ENCODE data around the gene ZNF322.
A peak's percentile ranks its signal among the peaks of the same experiment; 100 is the strongest.
"Not testable (repeated sequence)": the region's sequence is repeated elsewhere in the genome, so short reads cannot be mapped to it uniquely, and the experiment has no call there.

Gene ZNF322

DNA sequence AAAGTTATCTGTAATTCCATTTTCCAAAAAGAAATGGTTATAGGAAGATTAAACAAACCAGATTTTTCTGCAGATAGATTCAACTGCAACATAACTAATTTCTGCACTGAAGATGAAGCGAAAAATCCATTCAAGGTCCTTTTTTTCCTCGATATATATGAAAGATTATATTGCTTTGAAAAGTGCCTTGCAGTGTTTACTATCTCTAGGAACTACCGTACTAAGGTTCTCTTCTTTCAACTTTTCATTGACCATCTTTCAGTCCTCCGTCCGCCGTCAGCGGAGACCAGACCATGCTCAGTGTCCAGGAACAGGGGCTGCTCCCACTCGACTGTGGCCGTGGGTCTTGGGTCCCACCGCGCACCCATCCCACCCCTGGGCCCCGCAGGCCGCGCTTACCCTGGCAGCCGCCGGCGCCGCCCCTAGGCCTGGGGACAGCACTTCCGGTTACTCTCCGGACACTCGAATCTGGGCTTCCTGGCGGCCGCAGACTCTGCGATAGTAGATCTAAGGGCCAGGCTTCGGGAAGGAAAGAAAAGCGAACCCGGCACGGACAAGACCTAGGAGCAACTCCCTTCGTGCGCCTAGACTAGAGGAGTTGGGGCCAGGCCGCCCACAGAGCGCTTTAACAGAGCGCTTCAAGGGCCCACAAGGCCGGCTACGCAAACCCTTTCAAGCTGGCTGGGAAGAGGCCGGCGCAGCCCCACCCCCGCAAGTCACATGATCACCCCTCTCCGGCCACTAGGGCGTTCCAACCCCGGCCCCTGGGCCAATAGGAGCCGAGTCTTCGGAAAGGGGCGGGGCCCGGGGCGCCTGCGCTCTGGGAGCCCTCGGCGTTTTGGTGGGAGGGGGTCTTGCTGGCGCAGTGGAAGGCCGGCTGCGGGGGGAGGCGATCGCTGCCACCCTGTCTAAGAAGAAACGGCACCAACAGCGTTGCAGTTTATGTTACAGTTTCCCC lies at the start of gene ZNF322:
Gene ZNF322, minus strand, starts transcription at position 705 of the 958 bp plus-strand sequence. CDS start 21,193 bp downstream, outside the sequence.
- peak; percentile 83 for DNase-seq

GRCh38 chr6:26705780-26706179 lies 46.2 kb upstream of the ZNF322 start:
- not testable (repeated sequence) for DNase-seq

- DNase-seq = not testable (repeated sequence)
Measured at GRCh38 chr6:26705352-26705751, 45.8 kb upstream of the ZNF322 start.

- not testable (repeated sequence) for DNase-seq
Measured at GRCh38 chr6:26701023-26701747, 41.6 kb upstream of the ZNF322 start.

DNA sequence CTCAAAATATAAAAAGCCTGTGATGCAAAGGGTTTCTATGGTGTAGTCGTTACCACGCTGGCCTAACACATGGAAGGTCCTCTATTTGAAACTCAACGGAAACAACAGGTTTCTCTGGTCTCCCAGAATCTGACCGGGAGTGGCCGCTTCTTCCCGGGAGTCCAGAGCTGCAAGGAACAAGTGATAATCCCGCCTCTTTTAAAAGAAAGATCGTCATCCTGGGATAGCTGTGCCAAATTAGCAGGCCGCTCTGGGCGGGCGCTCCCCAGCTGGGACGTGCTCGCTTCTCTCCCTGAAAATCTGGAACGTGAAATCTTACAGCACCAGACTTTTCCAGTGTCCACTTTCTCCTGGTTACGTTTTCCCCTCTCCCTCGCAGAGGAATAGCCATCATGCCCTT lies 38.0 kb upstream of the ZNF322 start:
- not testable (repeated sequence) for DNase-seq

DNA sequence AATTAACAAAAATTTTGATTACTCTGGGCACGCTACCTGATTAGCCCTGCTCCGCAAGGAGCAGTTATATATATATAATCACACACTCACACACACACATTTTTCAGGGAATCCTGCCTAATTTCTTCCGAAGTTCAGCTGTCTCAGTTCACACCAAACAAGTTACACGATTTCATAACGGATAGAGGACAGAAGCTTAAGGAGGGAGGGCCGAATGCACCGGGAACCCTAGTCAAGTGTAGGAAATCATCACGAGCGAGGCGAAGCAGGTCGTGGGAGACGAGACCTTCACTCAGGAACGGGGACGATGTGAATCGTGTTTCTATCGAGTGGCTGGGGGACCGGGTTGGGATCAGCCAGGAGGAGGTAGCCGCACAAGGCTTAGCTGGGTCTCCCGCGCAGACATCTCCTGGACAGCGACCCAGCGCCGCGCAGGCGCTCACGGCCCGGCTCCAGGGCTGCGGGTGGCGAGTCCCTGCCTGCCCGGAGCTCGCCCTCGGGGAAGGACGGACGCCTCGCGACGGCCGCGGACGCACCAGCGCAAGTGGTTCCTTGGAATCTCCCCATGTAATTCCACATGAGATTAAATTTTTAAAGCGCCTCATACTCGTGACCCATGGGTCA lies 29.9 kb upstream of the ZNF322 start:
- DNase-seq = not testable (repeated sequence)

DNA sequence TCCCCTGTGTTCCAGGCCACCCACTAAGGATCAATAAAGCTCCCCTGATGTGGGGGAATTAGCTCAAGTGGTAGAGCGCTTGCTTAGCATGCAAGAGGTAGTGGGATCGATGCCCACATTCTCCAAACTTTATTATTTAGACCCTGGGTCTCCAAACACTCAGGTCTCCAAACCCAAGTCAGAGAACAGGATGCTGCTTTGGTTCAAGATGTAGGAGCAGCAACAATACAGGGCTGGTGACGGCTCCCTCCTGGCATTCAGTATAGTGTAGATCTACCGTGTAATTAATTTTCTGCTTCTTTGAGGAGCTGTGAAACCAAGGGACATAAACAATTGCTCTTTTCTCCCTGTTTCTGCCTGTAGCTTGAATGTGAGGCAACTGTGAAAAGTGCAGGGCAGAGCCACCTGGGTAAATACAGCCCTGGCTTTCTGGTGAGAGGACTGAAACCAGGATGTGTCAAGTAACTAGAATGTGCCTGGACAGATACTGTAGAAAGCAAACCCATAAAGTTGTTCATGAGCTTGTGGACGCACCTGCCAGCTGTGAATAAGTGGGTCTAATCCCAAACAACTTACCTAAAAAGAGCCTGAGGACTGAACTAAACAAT lies 23.0 kb upstream of the ZNF322 start:
- not testable (repeated sequence) for DNase-seq

GRCh38 chr6:26673287-26673686 lies 13.7 kb upstream of the ZNF322 start:
- not testable (repeated sequence) for DNase-seq

- not testable (repeated sequence) for DNase-seq
Measured at GRCh38 chr6:26670558-26670957, 11.0 kb upstream of the ZNF322 start.

GRCh38 chr6:26670003-26670402 lies 10.5 kb upstream of the ZNF322 start:
- not testable (repeated sequence) for DNase-seq

DNA sequence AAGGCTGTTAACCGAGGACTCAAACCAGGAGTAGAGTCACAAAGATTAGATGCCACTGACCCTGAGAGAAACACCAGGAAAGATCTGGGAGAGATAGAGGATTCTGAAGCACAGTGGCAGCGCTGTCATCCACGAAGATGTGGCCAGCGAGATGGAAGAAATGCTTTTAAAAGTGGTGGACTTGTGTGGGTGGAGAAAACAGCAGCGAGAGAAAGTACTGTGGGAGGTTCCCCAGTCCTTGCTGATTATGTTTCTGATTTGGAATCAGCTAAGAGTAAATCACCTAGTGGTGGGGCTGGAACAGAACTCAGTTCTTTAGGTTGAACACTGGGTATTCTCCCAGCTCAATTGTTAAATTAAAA lies 435 bp upstream of the ZNF322 start:
- no peak for DNase-seq

DNA sequence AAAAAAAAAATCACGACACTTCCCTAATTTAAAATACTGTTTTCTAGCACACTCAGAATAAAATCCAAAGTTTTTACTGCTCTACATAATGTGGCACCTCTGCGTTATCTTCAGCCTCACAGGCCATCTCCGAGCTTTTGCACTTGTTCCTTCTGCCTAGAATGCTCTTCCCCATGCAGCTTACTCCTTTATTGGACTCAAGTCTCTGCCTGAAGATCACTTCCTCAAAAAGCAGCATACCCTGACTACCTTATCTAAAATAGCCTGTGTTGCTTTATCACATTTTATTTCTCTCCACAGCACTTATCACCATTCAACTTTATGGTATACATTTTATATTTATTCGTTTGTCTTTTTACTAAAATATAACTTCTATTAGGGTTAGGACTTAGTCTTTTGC lies 2.3 kb downstream of the ZNF322 start:
- DNase-seq = no peak

GRCh38 chr6:26653007-26653406 lies 6.5 kb downstream of the ZNF322 start:
- DNase-seq = no peak

DNA sequence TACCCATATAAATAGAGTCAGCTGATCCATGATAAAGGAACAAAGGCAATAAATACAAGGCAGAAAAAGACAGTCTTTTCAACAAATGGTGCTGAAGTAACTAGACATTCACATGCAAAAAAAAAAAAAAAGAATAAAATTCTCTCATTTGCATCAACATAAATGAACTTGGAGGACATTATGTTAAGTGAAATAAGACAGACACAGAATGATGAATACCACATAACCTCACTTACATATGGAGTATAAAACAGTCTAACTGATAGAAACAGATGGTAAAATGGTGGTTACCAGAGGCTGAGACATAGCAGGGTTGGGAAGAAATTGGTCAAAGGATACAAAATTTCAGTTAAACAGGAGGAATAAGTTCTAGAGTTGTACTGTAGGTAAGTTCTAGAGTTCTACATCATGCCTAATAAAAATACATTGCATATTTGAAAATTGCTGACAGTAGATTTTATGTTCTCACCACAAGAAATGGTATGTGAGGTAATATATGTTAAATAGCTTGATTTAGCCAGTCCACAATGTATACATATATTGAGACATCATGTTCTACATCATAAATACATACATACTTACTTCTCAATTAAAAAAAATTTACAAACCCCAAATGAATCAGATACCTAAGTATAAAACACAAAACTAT lies 8.3 kb downstream of the ZNF322 start:
- DNase-seq = no peak

- no peak for DNase-seq
Measured at GRCh38 chr6:26646074-26646473, 13.5 kb downstream of the ZNF322 start.

GRCh38 chr6:26640806-26641205 lies 18.7 kb downstream of the ZNF322 start:
- DNase-seq = no peak

DNA sequence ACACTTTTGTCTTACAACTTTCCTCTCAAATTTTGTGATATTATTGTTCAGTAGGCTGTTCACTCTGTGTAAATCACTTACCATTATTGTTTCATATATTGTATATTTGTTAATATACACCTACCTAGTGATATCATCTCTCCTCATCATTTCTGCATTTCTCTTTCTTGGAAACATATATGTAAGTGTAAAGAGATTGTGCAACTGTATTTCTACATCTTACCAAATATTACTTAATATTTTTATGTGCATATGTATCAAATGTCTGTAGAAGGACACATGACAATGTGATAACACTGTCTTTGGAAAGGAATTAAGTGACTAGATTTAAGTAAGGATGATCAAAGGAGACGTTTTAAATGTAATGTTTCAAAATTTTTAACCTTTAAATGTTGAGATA lies 30.2 kb downstream of the ZNF322 start:
- DNase-seq = no peak

DNA sequence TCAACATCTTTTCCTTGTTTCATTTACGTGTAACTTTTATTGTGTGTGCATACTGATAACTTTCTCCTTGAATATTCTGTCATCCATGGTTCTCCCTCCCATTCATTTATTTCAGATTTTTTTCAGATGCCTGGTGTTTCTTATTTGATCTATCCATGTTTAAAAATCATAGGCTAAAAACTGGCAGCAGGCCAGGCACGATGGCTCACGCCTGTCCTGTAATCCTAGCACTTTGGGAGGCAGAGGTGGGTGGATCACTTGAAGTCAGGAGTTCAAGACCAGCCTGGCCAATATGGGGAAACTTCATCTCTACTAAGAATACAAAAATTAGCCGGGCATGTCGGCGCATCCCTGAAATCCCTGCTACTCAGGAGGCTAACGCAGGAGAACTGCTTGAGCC lies 31.7 kb downstream of the ZNF322 start:
- no peak for DNase-seq

- DNase-seq = no peak
Measured at GRCh38 chr6:26624557-26624956, 35.0 kb downstream of the ZNF322 start.

GRCh38 chr6:26623339-26623859 lies 36.1 kb downstream of the ZNF322 start:
- no peak for DNase-seq

DNA sequence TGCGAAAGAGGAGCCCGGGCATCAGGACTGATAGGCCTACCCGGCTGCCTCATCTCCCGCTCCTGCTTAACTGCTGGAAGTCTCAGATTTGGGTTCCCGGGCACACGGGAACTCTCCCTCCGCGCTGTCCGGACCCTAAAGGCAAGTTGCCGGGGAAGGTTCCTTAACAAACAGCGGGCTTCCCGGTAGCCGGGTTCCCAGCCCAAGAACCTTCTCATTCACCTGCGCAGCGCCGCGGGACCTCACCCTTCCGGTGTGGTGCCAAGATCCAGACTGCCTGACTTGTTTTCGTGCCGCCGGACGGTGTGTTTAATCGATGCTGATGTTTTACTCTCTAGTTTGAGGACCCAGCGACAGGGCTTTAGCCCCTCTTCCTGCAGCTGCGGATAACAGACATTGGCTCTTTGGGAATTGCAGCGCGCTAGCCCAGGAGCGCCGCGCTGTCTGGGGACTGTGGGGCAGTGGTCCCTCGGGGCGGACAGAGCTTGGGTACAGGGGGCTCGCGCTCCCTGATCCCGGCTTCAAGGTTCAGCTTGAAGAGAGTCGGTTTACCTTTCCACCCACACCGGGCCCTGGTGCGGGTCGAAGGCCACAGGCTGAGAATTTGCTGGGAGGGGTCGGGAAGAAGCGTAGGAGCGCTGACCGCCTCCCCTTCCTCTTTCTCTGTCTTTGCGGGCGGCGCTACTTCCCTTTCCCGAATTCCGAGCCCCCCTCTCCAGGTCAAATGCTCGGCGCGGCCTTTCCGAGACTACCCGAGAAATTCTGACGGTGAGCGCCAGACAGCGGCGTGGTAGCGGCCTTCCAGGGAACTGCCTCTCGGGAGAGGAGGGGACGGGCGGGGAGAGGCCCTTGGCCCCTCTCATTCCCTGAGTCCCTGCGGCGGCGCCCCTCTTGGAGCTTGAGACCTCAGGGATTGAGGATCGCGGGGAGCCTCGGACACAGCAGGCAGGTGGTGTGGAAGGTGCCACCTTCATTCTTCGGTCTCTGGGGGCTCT lies 45.6 kb downstream of the ZNF322 start:
- no peak for DNase-seq
